DOHH2 (cell line): ENCODE measurements around the gene PCCA.

Source experiments
- CTCF ChIP-seq: fragments of 200-600 bp; sonication (generic); IDR thresholded peaks from one replicate; pipeline ENCODE4 v1.5.1; 2014; ENCODE audit warnings: antibody characterized with exemption, mild to moderate bottlenecking, low read depth, low read length; ENCODE audit not compliant: poor library complexity, severe bottlenecking
- EZH2phosphoT487 ChIP-seq: fragments of 200-600 bp; sonication (generic); IDR thresholded peaks from 2 replicates; pipeline ENCODE4 v1.6.1; 2017; ENCODE audit warnings: borderline replicate concordance, mild to moderate bottlenecking, antibody characterized with exemption, low read length, moderate library complexity, mixed read lengths

- no peak for TF ChIP-seq CTCF
- no peak for TF ChIP-seq EZH2phosphoT487
These were observed 449.1 kb downstream of the PCCA start for GRCh38 chr13:100537951-100538462.
